ENCODE measurements around the gene SPSB3.

Gene SPSB3

DNA sequence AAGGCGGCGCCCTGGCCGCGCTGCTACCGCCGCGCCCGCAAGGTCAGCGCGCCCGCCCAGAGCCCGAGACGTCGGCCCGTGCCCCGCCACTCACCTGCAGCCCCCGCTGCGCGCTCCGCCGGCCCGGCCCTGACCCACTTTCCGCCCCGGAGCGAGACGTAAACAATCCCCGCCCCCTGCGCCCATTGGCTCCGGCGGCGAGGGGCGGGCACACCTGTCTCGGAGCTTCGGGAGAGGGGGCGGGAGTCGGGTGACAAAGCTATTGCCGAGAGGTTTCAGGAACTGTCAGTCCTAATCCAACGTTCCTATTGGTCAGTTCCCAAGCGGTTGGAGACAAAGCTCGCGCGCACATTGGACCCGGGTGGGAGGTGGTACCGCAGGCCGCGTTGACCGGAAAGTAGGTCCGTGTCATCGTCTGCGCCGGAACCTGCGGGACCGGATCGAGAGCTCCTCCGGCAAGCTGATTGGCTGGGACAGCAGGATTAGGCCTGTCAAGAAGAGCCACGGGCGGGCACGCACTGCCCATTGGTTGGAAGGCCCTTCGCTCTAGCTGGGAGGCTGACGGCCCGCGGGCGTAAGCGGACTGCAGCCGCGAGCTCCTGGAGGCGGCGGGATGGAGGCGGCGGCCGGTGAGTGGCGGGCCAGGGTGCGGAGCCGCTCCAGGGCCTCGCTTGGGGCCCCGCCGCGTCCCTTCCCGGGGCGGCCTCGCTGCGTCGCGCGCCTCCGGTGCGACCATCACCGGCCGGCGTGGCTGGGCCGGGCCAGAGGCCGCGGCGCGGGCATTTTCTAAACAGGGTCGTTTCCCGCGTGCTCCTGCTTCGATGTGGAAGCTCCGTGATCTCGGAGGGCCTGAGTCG lies at the start of gene SPSB3, which contains the start of gene NUBP2:
Gene SPSB3, minus strand, starts transcription at position 164 of the 857 bp plus-strand sequence. CDS start 1,088 bp downstream, outside the sequence.
Gene NUBP2, plus strand, starts transcription at position 553 of the 857 bp plus-strand sequence. Its CDS starts 61 bp downstream, at position 614.
- peak; percentile 95 to 98 for DNase-seq (ENCODE audit: low read depth in 2 of 2)

DNA sequence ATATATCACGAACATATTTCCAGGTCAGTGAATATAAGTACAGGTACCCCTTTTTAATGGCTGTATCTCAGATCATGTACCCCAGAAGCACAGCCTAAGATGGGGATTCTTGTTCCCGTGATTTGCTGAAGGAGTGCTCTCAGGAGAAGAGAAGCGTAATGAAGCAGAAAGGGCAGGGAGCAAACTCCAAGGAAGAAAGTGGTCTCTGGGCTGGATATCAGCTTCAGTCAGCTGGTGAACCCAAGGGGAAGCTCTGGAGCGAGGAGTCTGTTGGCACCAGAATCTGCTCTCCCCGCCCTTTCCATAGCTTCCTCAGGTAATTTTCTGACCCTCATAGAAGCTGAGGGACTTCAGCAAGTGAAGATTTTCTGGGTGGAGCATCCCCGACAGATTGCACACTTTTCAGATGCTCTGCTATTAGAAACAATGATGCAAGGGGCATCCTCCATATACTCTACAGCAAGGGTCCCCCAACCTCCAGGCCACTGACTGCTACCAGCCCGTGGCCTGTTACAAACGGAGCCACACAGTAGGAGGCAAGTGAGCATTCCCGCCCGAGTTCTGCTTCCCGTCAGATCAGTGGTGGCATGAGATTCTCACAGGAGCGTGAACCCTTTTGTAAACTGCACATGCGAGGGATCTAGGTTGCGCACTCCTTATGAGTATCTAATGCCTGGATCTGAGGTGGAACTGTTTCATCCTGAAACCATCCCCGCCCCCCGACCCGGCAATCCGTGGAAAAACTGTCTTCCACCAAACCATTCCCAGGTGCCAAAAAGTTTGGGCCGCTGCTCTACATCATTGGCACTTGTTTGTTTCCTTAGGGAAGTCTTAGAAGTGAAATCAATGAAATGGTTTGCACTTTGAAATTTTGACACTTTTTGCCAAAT lies 49.1 kb upstream of the SPSB3 start:
- DNase-seq (ENCODE audit: low read depth in 2 of 2), result no peak

DNA sequence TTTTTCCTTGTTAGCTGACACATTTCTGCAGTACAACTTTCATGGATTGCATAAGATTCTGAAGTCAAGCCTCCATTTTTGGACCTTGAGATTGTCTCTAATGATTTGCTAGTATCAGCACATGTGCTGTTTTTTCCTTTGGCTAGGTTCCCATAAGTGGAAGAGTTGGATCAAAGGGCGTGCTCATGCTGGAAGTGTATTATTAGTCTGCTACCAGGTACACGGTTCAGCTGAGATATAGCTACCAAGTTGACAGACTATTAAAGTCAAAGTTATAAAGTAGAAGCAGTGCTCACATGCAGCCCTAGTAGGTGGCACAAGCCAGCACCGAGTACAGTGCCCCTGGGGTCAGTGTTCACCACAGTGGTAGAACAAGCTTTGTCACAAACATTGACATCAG lies 47.8 kb upstream of the SPSB3 start:
- DNase-seq (ENCODE audit: low read depth in 2 of 2), result no peak

DNA sequence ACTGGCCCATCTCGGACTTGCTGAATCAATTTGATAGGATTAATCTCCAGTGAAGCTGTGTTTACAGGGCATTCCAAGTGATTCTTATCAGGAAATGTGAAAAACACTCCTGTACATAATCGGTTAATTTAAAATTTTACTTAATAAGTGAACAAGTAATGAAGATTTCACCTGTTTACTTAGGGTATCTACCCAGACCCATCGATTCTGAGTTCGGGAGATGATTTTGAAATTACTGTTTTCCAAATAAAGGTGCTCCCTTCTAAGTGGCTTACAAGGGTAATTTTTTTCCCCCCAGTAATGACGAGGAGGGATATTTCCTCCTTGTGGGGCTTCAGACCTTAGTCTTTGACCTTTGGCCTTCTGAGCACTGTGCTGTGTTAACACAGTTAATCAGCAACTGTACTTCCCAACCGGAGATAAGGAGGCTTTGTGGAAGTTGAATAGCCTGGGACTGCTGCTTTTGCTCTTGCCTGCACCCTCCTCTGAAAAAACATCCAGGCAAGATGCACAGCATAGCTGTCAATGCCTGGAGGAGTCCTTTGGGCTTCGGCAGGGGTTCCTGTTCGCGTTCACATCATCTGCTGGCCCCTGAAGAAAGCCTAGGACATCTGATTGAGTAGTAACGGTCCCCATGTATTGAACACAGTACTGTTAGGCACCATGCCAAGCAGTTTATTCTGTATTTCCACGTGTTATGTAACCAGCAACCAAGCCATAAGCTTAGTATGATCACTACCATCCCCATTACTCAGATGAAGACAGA lies 46.5 kb upstream of the SPSB3 start:
- DNase-seq (ENCODE audit: low read depth in 2 of 2), result no peak

- peak; percentile 75 to 86 for DNase-seq (ENCODE audit: low read depth in 2 of 2)
These were observed 44.6 kb upstream of the SPSB3 start, which contains the start of the genes FAHD1 and HAGH for GRCh38 chr16:1826691-1827573. TSS of gene FAHD1 (plus strand) at chr16:1827206. CDS start at chr16:1827239, 33 bp downstream. TSS of gene HAGH (minus strand) at chr16:1826825. CDS start at chr16:1826787, 38 bp downstream.

DNA sequence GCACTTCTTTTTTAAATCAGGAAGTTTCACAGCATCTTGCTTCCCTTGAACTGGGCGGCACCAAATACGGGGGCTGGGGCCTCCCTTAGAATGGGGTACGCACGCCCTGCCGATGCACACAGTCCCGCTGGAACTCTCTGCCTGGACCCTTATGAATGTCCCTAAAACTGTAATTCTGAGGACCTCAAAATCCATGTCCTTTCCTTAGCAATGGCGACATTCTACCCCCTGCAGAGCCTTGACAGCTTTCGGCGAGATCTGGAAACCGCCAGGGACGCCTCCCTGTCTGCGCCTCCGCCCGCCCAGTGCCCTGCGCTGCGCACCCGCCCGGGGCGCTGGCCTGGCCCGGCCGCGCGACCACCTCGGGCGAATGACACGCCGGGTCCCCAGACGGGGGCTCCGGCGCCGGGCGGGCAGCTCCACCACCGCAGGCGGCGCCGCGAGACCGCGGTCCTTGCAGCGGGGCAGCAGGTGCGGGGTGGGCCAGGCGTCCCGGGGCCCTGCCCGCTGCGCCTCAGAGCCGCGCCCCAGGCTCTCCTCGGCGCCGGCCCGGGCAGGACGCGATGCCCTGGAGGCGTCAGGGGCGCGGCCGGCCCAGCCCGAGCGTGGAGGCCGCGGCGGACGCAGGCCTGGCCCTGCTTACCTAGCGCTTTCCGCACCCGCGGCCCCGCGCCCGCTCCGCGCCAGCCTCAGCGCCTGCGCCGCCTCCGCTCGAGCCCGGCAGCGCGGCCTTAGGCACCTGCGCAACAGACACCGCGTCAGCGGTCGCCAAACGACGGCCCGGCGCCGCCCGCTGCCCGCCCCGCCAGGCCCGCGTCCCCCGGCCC lies 43.7 kb upstream of the SPSB3 start:
- DNase-seq (ENCODE audit: low read depth in 2 of 2), result peak; percentile 53 to 57

- DNase-seq (ENCODE audit: low read depth in 2 of 2), result no peak
These were observed 43.1 kb upstream of the SPSB3 start for GRCh38 chr16:1825381-1825863.

GRCh38 chr16:1823821-1824220 lies 41.5 kb upstream of the SPSB3 start:
- no peak for DNase-seq (ENCODE audit: low read depth in 2 of 2)

DNA sequence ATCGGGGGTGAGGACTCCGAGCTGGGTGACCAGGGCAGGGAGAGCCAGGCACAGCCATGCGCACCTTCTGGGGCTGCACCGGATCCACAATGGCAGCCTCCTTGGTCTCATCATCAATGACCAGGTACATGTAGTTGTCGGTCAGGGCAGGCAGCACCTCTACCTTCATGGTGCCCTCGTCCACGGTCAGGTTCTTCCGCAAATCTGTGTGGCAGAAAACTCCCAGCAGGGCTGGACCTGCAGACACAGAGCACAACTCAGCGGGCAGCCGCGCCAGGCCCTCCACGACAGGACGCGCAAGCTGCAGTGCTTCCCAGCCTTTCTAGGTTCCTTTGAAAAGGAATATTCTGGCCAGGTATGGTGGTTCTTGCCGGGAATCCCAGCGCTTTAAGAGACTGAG lies 40.4 kb upstream of the SPSB3 start:
- no peak for DNase-seq (ENCODE audit: low read depth in 2 of 2)

DNA sequence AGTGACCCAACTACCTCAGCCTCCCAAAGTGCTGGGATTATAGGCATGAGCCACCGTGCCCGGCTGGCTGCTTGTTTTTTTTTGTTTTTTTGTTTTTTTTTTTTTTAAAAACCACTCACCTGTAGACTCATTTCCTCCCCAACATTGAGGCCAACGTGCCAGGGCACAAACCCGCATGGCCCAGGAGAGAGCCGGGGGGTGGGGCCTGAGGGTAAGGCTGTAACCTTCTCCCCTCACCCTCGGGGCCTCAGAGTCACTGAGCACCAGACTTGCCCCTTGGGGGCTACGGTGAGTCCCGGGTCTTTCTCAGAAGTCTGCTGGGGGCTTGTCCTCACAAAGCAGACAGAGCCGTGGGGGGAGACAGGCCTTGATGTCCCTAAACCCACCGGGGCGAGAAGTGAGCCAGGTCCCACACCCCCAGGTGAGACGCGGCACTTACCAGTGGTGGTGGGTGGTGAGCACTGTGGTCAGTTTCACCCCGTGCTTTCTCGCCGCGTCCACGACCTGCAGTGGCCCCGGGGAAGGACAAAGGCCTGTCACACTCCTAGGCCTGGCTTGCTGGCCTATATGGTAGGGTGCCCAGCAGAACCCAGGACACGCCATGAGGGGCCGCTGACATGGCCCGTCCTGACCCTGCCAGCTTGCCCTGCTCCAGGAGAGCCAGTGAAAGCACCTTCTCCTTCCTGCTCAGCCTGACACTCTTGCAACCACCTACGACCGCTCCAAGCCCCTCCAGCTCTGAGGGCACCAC lies 39.7 kb upstream of the SPSB3 start:
- no peak for DNase-seq (ENCODE audit: low read depth in 2 of 2)

- DNase-seq (ENCODE audit: low read depth in 2 of 2), result no peak
These were observed 38.5 kb upstream of the SPSB3 start for GRCh38 chr16:1820946-1821290.

DNA sequence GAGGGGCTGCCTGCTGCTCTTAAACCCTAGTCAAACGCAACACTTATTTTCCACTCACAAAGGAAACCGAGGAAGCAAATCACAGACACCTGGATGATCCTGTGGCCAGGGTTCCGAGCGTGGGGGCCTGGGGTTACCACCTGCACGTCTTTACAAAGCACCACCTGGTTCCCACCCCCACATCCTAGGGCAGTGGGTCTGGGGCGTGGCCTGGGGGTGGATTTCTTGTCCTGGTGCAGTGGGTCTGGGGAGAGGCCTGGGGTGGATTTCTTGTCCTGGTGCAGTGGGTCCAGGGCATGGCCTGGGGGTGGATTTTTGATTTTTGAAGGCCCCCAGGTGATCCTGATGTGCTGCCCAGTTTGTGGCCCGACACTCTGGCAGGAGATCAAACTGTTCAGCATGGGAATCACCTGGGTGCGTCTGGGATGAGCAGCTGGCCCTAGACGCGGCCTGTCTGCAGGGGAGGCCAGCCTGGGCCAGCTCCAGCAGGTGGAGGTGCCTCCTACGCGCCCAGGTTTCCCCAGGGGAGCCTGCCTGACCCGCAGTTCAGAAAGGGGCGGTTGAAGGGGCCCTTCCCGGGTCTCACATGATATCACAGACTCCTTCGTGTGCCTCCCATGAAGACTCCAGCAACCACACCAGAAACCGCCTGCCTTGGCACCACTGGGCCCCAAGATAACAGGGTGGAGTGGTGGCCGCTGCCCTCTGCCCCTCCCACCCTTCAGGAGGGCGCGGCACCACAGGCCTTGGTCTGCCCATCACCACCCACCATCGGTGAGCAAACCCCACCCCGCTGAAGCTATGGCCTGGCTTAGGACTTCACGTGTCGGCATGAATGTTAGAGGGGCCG lies 38.0 kb upstream of the SPSB3 start:
- no peak for DNase-seq (ENCODE audit: low read depth in 2 of 2)

- DNase-seq (ENCODE audit: low read depth in 2 of 2), result no peak
These were observed 37.2 kb upstream of the SPSB3 start for GRCh38 chr16:1819611-1820010.

GRCh38 chr16:1818873-1819525 lies 36.6 kb upstream of the SPSB3 start:
- DNase-seq (ENCODE audit: low read depth in 2 of 2), result no peak

DNA sequence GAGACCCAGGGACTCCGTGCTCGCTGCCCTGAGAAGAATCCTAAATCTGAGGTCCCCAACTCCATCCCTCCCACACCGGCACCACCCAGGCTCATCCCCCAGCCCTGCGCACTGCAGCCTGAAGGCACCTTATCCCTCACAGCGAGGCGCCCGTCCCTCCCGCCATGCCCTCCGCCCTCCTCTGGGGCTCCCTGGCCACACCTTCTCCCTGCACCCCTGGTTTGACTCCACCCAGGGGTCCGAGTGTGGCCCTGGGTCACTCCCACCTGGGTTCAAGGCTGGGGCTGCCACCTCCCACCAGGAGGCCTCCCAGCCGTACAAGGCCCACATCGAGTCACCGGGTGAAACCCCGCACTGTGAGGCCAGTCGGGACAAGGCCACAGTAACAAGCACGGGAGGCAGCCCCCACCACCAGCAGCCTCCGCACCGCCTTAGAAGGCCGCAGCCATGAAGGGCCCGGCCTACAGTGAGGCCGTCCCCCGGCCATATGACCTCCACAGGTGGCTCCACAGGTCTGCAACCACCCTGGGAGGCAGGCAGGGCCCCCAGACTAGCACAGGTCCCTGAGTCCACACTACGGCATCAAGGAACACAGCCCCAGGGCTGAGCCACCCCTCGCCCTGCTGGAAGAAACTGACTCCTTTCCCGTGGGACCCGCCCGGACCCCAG lies 36.0 kb upstream of the SPSB3 start:
- no peak for DNase-seq (ENCODE audit: low read depth in 2 of 2)

DNA sequence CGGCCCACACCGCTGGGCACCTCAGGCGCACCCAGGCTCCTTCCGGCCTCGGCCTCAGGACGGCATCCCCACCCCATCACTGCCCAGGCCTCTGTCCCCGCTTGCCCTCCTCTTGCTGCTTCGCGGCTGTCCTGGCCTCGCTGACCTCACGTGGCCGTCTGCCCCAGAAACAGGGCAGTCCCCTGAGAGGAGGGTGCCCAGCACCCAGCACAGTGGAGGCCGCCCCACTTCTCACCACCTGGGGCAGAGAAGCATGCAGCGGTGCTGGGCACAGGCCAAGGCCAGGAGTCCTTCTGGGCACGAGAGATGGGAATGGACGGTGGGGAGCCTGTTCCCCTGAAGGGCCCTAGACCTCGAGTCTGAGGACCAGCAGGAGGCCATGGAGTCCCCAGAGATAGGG lies 35.3 kb upstream of the SPSB3 start:
- no peak for DNase-seq (ENCODE audit: low read depth in 2 of 2)

DNA sequence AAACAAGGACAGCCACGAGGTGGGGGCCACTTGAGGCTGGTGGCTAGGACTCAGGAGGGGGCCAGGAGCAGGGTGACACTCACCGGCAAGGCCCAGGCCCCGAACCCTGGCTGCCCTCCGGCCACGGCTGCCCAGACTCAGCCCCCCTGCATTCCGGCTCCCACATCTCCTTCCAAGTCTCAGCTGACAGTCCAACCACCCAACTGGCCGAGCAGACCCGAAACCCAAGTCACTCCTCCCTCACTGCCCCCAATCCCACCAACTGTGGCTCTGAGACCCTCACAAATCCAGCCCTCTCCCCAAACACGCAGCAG lies 34.9 kb upstream of the SPSB3 start:
- no peak for DNase-seq (ENCODE audit: low read depth in 2 of 2)
